IgD-negative memory B cell (primary cell): ENCODE data around the gene INHBB. TPM values are rescaled to one million over a fixed set of nuclear protein-coding genes. Genes with fewer than 3 reads are reported as not detected.

Experiments used
- H3K27ac Mint-ChIP-seq, 3 donors: one replicate each; pipeline ENCODE4 v1.8.0; 2020 to 2022; ENCODE audit warnings: mild to moderate bottlenecking in 3 of 3, mixed read lengths in 3 of 3, moderate library complexity in 1 of 3
- H3K27me3 Mint-ChIP-seq: one replicate; pipeline ENCODE4 v1.8.0; 2021; ENCODE audit warnings: mixed read lengths
- H3K36me3 Mint-ChIP-seq: one replicate; pipeline ENCODE4 v1.8.0; 2020; ENCODE audit warnings: mild to moderate bottlenecking, mixed read lengths
- H3K4me1 Mint-ChIP-seq, 3 donors: one replicate each; pipeline ENCODE4 v1.8.0; 2020 to 2022; ENCODE audit warnings: mixed read lengths in 3 of 3, mild to moderate bottlenecking in 1 of 3
- H3K4me3 Mint-ChIP-seq, 4 donors: one replicate each; pipeline ENCODE4 v1.8.0; 2020 to 2022; ENCODE audit warnings: mild to moderate bottlenecking in 4 of 4, mixed read lengths in 4 of 4, moderate library complexity in 3 of 4
- H3K9me3 Mint-ChIP-seq, 3 donors: one replicate each; pipeline ENCODE4 v1.8.0; 2020 to 2021; ENCODE audit warnings: mixed read lengths in 3 of 3, mild to moderate bottlenecking in 1 of 3
- polyA plus RNA-seq: library from polyadenylated mRNA; unstranded; fragments of 300-500 nt; fragmentation: Illumina TruSeq; gene quantifications from one replicate; pipeline ENCODE4 v1.2.3, GENCODE V29; 2021

INHBB gene
- polyA plus RNA-seq, 1 donor from 2014 or later, result not detected

- no peak overlapping the region for H3K27ac Mint-ChIP-seq
- H3K27me3 Mint-ChIP-seq, result peaks cover 25% of the 10 kb centered on the region
- no peaks in the 10 kb centered on the region for H3K36me3 Mint-ChIP-seq
- H3K4me3 Mint-ChIP-seq, result no peak overlapping the region
- H3K4me1 Mint-ChIP-seq, result peaks cover 0 to 4% (median 0%) of the 10 kb centered on the region in 3 donors
- H3K9me3 Mint-ChIP-seq, result no peaks in the 10 kb centered on the region
These were observed 7.0 kb downstream of the INHBB start for GRCh38 chr2:120352696-120353590.

- peaks cover 0 to 4% (median 0%) of the 10 kb centered on the region in 3 donors for H3K4me1 Mint-ChIP-seq
- no peak overlapping the region for H3K27ac Mint-ChIP-seq
- H3K27me3 Mint-ChIP-seq, result peaks cover 23% of the 10 kb centered on the region
These were observed 7.6 kb downstream of the INHBB start for GRCh38 chr2:120353591-120353898.

GRCh38 chr2:120353931-120354330 lies 8.0 kb downstream of the INHBB start:
- Mint-ChIP-seq H3K36me3 (no peaks in the 10 kb centered on the region), H3K27ac (peak overlapping the region in 1 of 3 donors; percentile 78), H3K9me3 (no peaks in the 10 kb centered on the region), H3K4me3 (no peak overlapping the region), H3K27me3 (peaks cover 19% of the 10 kb centered on the region), H3K4me1 (peaks cover 0 to 4% (median 0%) of the 10 kb centered on the region in 3 donors)

More at GRCh38 chr2:120353591-120353898, 7.6 kb downstream of the INHBB start:
- no peaks in the 10 kb centered on the region for H3K9me3 Mint-ChIP-seq
- no peaks in the 10 kb centered on the region for H3K36me3 Mint-ChIP-seq
- no peak overlapping the region for H3K4me3 Mint-ChIP-seq

DNA sequence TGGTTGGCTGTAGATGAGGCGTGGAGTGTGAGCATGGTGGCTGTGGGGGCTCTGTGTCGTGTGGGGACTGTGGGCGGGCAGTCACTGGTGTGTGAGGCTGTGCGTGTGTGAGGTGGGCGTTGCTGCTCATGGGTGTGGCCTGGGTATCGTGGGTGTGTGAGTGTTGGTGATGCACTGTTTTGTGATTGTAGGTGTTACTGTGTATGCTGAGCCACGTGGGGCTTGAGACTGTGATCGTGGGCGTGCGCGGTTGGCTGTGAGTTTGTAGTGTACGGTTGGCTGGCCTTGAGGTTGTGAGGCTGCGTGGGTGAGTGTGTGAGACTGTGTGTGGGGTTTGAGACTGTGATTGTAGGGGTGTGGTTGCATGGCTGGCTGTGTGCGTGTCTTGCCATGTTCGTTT lies 8.5 kb downstream of the INHBB start:
- Mint-ChIP-seq H3K4me1 (peaks cover 0 to 4% (median 0%) of the 10 kb centered on the region in 3 donors), H3K36me3 (no peaks in the 10 kb centered on the region), H3K27ac (peak overlapping the region in 1 of 3 donors; percentile 78), H3K4me3 (no peak overlapping the region), H3K9me3 (no peaks in the 10 kb centered on the region), H3K27me3 (peaks cover 16% of the 10 kb centered on the region)

- no peak overlapping the region for H3K4me3 Mint-ChIP-seq
- peaks cover 0 to 4% (median 0%) of the 10 kb centered on the region in 3 donors for H3K4me1 Mint-ChIP-seq
- peaks cover 14% of the 10 kb centered on the region for H3K27me3 Mint-ChIP-seq
- H3K27ac Mint-ChIP-seq, result no peak overlapping the region
- no peaks in the 10 kb centered on the region for H3K36me3 Mint-ChIP-seq
- no peaks in the 10 kb centered on the region for H3K9me3 Mint-ChIP-seq
These were observed 9.2 kb downstream of the INHBB start for GRCh38 chr2:120354935-120355779.

DNA sequence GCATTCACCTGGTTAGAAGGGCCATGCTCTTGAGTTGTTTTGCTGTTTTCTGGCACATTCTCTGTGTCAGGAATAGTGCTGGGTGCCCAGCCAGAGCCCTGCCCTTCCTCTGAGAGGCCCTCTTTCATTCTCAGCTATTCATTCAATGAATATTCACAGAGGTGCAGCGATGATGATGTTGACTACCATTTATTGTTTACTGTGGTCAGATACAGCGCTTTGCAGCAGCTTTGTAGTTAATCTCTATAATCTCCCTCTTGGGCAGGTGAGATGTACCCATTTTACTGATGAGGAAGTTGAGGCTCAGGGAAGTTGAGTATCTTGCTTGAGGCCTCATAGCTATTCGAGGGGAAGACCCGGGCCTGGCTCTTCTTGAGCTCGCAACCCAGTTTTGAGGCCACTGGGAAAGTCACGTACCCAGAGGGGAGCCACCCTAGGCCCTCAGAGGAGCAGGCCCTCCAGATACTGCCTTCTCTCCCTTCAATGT lies 9.9 kb downstream of the INHBB start:
- Mint-ChIP-seq H3K4me1 (peaks cover 0 to 4% (median 0%) of the 10 kb centered on the region in 3 donors), H3K27ac (no peak overlapping the region), H3K9me3 (no peaks in the 10 kb centered on the region), H3K27me3 (peaks cover 14% of the 10 kb centered on the region), H3K4me3 (no peak overlapping the region), H3K36me3 (no peaks in the 10 kb centered on the region)

GRCh38 chr2:120357768-120358167 lies 11.8 kb downstream of the INHBB start:
- Mint-ChIP-seq H3K9me3 (no peaks in the 10 kb centered on the region), H3K4me1 (peaks cover 0 to 4% (median 0%) of the 10 kb centered on the region in 3 donors), H3K36me3 (no peaks in the 10 kb centered on the region), H3K27ac (no peak overlapping the region), H3K4me3 (no peak overlapping the region), H3K27me3 (peaks cover 7% of the 10 kb centered on the region)

- H3K4me3 Mint-ChIP-seq, result no peak overlapping the region
- H3K9me3 Mint-ChIP-seq, result no peaks in the 10 kb centered on the region
- H3K4me1 Mint-ChIP-seq, result peaks cover 0 to 4% (median 0%) of the 10 kb centered on the region in 3 donors
- H3K36me3 Mint-ChIP-seq, result no peaks in the 10 kb centered on the region
- H3K27ac Mint-ChIP-seq, result no peak overlapping the region
- H3K27me3 Mint-ChIP-seq, result peaks cover 7% of the 10 kb centered on the region
These were observed 13.0 kb downstream of the INHBB start for GRCh38 chr2:120358734-120359465.

- Mint-ChIP-seq H3K4me3 (no peak overlapping the region), H3K9me3 (no peaks in the 10 kb centered on the region), H3K27me3 (peaks cover 7% of the 10 kb centered on the region), H3K36me3 (no peaks in the 10 kb centered on the region), H3K4me1 (no peaks in the 10 kb centered on the region), H3K27ac (no peak overlapping the region)
These were observed 14.4 kb downstream of the INHBB start for GRCh38 chr2:120360307-120360855.

- no peaks in the 10 kb centered on the region for H3K9me3 Mint-ChIP-seq
- H3K4me3 Mint-ChIP-seq, result no peak overlapping the region
- no peaks in the 10 kb centered on the region for H3K4me1 Mint-ChIP-seq
- no peak overlapping the region for H3K27ac Mint-ChIP-seq
- H3K36me3 Mint-ChIP-seq, result no peaks in the 10 kb centered on the region
- H3K27me3 Mint-ChIP-seq, result peaks cover 6% of the 10 kb centered on the region
These were observed 17.0 kb downstream of the INHBB start for GRCh38 chr2:120362926-120363325.

DNA sequence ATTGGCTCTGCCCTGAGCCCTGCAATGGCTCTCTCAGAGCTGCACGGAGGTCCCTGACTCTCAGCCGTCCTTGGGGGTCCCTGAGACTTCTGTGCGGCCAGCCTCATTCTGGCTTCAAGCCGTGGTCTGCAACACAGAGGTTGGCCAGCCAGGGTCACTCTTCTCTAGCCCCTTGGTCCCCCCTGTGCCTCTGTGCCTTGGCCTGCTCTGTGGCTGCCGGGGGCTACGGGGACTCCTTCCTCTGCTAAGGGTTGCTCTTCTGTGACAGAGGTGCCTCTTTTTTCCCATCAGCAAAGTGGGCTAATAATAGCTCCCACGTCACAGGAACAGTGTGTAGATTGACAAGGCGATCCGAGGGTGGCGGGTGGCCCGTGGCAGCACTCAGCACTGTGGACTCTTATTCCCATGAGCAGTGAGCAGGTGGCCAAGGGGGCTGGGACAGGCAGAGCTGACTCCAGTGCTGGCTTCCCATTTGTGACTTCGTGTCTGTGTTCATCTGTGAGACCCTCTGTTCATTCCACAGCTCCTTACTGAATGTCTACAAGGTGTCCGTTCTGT lies 19.4 kb downstream of the INHBB start:
- Mint-ChIP-seq H3K27ac (no peak overlapping the region), H3K36me3 (no peaks in the 10 kb centered on the region), H3K9me3 (no peaks in the 10 kb centered on the region), H3K4me1 (no peaks in the 10 kb centered on the region), H3K4me3 (peak overlapping the region in 1 of 4 donors; percentile 9), H3K27me3 (peaks cover 5% of the 10 kb centered on the region)

DNA sequence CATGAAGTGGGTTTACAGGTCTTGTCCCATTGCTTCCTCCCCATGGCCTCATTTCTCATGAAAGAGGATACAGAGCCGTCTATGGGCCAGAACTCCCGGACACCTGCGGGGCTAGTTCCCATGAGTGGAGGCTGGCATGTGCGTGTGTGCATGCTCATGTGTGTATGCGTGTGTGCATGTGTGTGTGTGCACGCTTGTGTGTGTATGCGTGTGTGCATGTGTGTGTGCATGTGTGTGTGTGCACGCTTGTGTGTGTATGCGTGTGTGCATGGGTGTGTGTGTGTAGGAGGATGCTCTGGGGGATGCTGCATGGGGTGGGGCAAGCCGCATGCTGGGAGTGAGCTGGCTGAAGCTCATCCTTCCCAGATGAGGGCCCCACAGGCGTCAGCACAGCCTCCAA lies 20.8 kb downstream of the INHBB start:
- Mint-ChIP-seq H3K27me3 (peaks cover 3% of the 10 kb centered on the region), H3K27ac (no peak overlapping the region), H3K4me1 (no peaks in the 10 kb centered on the region), H3K9me3 (no peaks in the 10 kb centered on the region), H3K36me3 (no peaks in the 10 kb centered on the region), H3K4me3 (no peak overlapping the region)

- no peak overlapping the region for H3K27ac Mint-ChIP-seq
- H3K9me3 Mint-ChIP-seq, result no peaks in the 10 kb centered on the region
- peak overlapping the region in 1 of 4 donors; percentile 23 for H3K4me3 Mint-ChIP-seq
- peaks cover 2% of the 10 kb centered on the region for H3K27me3 Mint-ChIP-seq
- H3K36me3 Mint-ChIP-seq, result no peaks in the 10 kb centered on the region
- no peaks in the 10 kb centered on the region for H3K4me1 Mint-ChIP-seq
These were observed 21.3 kb downstream of the INHBB start for GRCh38 chr2:120367221-120367620.

DNA sequence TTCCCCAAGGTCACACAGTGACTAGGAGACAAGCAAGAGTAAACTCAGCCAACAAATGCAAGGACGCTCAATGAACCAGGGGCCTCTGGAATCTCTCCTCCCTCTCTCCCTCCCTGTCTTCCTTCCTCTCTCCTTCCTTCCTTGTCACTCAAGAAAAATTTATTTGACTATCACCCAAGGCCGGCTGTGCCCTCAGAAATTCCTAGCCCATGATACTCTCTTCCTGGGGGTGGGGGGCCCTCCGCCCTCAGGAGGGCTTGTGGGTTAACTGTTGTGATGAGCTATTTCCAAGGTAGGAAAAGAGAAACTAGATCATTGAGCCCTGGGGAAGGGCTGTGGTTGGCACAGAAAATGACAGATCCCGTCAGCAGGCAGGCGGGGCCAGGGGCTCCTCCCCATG lies 21.7 kb downstream of the INHBB start:
- Mint-ChIP-seq H3K9me3 (no peaks in the 10 kb centered on the region), H3K27me3 (peaks cover 2% of the 10 kb centered on the region), H3K4me1 (no peaks in the 10 kb centered on the region), H3K36me3 (no peaks in the 10 kb centered on the region), H3K27ac (no peak overlapping the region), H3K4me3 (no peak overlapping the region)
